Measurements from ENCODE around the gene THADA.

The THADA gene

DNA sequence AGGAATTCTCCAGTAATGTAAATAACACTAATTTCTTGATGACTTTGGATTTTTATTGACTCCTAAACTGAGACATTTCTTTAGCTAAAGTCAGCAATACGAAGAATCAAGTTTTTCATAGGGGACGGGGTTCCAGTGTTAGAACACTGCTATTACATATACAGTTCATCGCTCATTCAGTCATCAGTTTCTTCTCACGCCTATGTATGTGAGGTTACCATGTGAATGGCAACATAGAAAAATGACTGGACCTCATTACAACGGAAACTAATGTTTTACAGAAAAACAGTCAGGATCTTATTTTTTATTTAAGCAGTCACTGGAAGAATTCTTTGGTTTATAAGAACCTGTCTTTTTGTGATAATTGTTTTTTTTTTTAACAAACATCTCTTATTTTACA lies 56.4 kb downstream of the THADA start:
- TF ChIP-seq, protein P1, sequence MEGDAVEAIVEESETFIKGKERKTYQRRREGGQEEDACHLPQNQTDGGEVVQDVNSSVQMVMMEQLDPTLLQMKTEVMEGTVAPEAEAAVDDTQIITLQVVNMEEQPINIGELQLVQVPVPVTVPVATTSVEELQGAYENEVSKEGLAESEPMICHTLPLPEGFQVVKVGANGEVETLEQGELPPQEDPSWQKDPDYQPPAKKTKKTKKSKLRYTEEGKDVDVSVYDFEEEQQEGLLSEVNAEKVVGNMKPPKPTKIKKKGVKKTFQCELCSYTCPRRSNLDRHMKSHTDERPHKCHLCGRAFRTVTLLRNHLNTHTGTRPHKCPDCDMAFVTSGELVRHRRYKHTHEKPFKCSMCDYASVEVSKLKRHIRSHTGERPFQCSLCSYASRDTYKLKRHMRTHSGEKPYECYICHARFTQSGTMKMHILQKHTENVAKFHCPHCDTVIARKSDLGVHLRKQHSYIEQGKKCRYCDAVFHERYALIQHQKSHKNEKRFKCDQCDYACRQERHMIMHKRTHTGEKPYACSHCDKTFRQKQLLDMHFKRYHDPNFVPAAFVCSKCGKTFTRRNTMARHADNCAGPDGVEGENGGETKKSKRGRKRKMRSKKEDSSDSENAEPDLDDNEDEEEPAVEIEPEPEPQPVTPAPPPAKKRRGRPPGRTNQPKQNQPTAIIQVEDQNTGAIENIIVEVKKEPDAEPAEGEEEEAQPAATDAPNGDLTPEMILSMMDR (IDR thresholded peaks at IDR 0.05; ENCODE audit: low read depth, low read length, poor library complexity, severe bottlenecking): no peak
- TF ChIP-seq EZH2phosphoT487 (IDR thresholded peaks at IDR 0.05; ENCODE audit: borderline replicate concordance, low read length): no peak
- Histone ChIP-seq H3K4me2 (ENCODE audit: low read length) (no peak overlapping the region), H3K27ac (ENCODE audit: low read depth, low read length) (no peak overlapping the region)

DNA sequence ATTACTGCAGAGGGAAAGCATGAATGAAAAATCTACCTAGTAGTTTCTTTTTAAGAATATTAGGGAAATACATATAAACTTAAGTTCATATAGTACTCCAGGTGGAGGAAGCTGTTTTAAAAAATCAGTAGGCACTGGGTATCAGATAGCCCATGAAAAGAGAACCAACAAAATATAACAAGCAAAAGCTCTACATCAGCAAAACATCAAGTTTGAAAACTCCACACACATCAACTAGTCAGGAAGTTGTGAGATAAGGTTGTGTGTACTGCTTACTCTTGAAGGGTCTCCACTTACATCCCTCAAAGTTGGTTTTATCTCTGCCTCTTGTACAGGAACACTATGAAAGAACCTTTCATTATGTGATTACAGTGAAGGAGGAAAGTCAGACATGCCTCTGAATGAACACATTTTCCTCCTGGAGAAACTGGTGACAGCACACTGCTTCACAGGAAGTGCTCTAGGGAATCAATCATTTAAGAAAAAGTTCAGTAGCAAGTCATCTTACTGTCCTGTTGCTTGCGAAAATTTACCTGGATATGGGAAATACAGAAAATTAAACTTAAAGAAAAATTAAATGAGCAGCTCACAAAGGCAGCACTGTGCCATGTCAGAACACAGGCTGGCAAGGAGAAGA lies 57.7 kb downstream of the THADA start:
- peaks cover 9% of the 10 kb centered on the region for H3K4me1 ChIP-seq (ENCODE audit: control insufficient read depth, low read length)
- no peak for TF ChIP-seq EZH2phosphoT487 (IDR thresholded peaks at IDR 0.05; ENCODE audit: borderline replicate concordance, low read length)
- TF ChIP-seq, protein P1 (IDR thresholded peaks at IDR 0.05; ENCODE audit: low read depth, low read length, poor library complexity, severe bottlenecking): no peak
- no peak overlapping the region for H3K27ac ChIP-seq (ENCODE audit: low read depth, low read length)
- no peak overlapping the region for H3K4me3 ChIP-seq (ENCODE audit: low read length)
- H3K4me2 ChIP-seq (ENCODE audit: low read length): no peak overlapping the region
- H4K20me1 ChIP-seq (ENCODE audit: control insufficient read depth, insufficient read depth, low read depth, low read length): no peaks in the 10 kb centered on the region
- no peaks in the 10 kb centered on the region for H3K9me3 ChIP-seq (ENCODE audit: control insufficient read depth, insufficient read depth, low read length)
- no peaks in the 10 kb centered on the region for H3K79me2 ChIP-seq (ENCODE audit: control insufficient read depth, low read length)
- H3K27me3 ChIP-seq (ENCODE audit: control insufficient read depth, low read length): no peaks in the 10 kb centered on the region
- H3F3A ChIP-seq (ENCODE audit: control insufficient read depth, insufficient read depth): no peaks in the 10 kb centered on the region
- H3K36me3 ChIP-seq (ENCODE audit: control insufficient read depth, low read length): peaks cover 44% of the 10 kb centered on the region
- H3K9me2 ChIP-seq (replicated peaks; ENCODE audit: control insufficient read depth, low read length): no peaks in the 10 kb centered on the region

More for the DNA sequence above, 56.4 kb downstream of the THADA start:
- H3K27me3 ChIP-seq (ENCODE audit: control insufficient read depth, low read length): no peaks in the 10 kb centered on the region
- no peak overlapping the region for H3K4me3 ChIP-seq (ENCODE audit: low read length)
- no peaks in the 10 kb centered on the region for H3K9me3 ChIP-seq (ENCODE audit: control insufficient read depth, insufficient read depth, low read length)
- no peaks in the 10 kb centered on the region for H3F3A ChIP-seq (ENCODE audit: control insufficient read depth, insufficient read depth)
- H3K4me1 ChIP-seq (ENCODE audit: control insufficient read depth, low read length): peaks cover 9% of the 10 kb centered on the region
- H3K79me2 ChIP-seq (ENCODE audit: control insufficient read depth, low read length): no peaks in the 10 kb centered on the region
- H3K36me3 ChIP-seq (ENCODE audit: control insufficient read depth, low read length): peaks cover 42% of the 10 kb centered on the region
- no peaks in the 10 kb centered on the region for H3K9me2 ChIP-seq (replicated peaks; ENCODE audit: control insufficient read depth, low read length)
- H4K20me1 ChIP-seq (ENCODE audit: control insufficient read depth, insufficient read depth, low read depth, low read length): no peaks in the 10 kb centered on the region

DNA sequence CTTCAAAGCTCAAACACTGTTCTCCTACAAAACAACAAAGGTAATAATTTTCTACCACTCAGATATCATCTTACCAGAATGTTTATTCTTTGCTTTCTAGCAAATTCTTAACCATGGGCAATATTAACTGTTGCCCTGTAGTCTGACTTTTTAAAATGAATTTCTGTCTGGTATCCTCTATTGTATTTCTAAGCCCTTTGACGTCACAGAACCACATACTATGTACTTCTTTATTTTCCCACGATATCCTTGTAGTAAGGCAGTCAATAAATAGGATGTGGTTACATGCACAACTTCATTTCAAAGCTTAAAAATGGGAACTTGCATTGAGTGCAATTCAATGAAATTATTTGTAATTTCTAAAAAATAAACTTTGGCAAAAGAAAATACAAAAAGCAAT lies 58.7 kb downstream of the THADA start:
- TF ChIP-seq, protein P1 (IDR thresholded peaks at IDR 0.05; ENCODE audit: low read depth, low read length, poor library complexity, severe bottlenecking): no peak
- TF ChIP-seq EZH2phosphoT487 (IDR thresholded peaks at IDR 0.05; ENCODE audit: borderline replicate concordance, low read length): no peak

More for the DNA sequence above, 58.7 kb downstream of the THADA start:
- H3K79me2 ChIP-seq (ENCODE audit: control insufficient read depth, low read length): no peaks in the 10 kb centered on the region
- H3K27ac ChIP-seq (ENCODE audit: low read depth, low read length): no peak overlapping the region
- no peaks in the 10 kb centered on the region for H3K27me3 ChIP-seq (ENCODE audit: control insufficient read depth, low read length)
- no peaks in the 10 kb centered on the region for H4K20me1 ChIP-seq (ENCODE audit: control insufficient read depth, insufficient read depth, low read depth, low read length)
- H3K4me2 ChIP-seq (ENCODE audit: low read length): peak overlapping the region; percentile 8; the same call in 1 of the 2 replicates
- H3K4me1 ChIP-seq (ENCODE audit: control insufficient read depth, low read length): peaks cover 9% of the 10 kb centered on the region
- H3F3A ChIP-seq (ENCODE audit: control insufficient read depth, insufficient read depth): no peaks in the 10 kb centered on the region
- peaks cover 44% of the 10 kb centered on the region for H3K36me3 ChIP-seq (ENCODE audit: control insufficient read depth, low read length)
- no peaks in the 10 kb centered on the region for H3K9me3 ChIP-seq (ENCODE audit: control insufficient read depth, insufficient read depth, low read length)
- no peaks in the 10 kb centered on the region for H3K9me2 ChIP-seq (replicated peaks; ENCODE audit: control insufficient read depth, low read length)
- no peak overlapping the region for H3K4me3 ChIP-seq (ENCODE audit: low read length)

All from DOHH2 (cell line).